GM12878 (cell line): ENCODE measurements around the gene FBN2.

Experiments
- HDAC6 ChIP-seq: fragments of 200-600 bp; sonication (generic); IDR thresholded peaks from one replicate; pipeline ENCODE4 v1.8.0; 2017; ENCODE audit warnings: antibody characterized with exemption; ENCODE audit not compliant: unreplicated experiment
- POLR2AphosphoS5 ChIP-seq: IDR thresholded peaks from 2 replicates; pipeline ENCODE4 v1.6.1; 2011; ENCODE audit warnings: mild to moderate bottlenecking, low read length, inconsistent platforms
- ZNF622 ChIP-seq: fragments of 450-650 bp; IDR thresholded peaks from 2 replicates; pipeline ENCODE4 v1.6.1; 2017; ENCODE audit warnings: mild to moderate bottlenecking, inconsistent platforms

DNA sequence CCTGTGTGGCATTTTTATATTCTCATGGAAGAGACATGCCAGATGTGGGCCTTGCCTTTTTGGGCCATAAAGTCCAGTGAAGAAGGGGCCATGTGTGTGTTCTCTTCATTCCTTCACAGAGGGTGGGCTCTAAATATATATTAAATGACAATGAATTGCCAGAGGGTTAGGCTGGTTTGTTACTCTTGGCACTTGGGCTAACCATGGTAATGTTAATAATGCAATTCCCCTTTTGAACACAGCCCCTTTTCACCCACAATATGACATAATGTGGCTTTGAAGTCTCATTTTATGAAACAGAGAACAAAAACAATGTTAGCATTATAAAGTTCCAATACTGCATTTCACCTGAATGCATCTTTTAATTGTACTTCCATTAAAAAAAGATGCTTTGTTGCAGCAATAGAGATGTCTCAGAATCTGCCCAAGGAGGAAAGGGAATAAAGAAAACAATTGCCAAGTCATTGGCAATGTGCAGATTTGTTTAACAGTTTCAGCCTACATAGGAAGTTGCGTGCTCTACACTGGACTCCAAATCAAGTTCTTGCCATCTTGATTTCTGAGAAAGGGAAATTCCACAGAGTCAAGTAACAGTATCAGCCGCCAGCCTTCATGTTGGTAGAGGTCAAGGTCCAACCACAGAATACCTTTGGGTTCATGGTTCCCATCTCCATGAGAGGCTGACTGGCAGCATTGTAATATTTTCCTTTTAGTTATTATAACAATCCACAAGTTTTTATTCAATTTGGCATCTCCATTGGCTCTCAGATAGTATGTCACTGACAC lies 312.6 kb downstream of the FBN2 start:
- no peak for TF ChIP-seq POLR2AphosphoS5
- TF ChIP-seq HDAC6: no peak
- TF ChIP-seq ZNF622: no peak
